Colonic mucosa (tissue), 4 donors: ENCODE measurements around the gene ASRGL1. TPM values are rescaled to one million over a fixed set of nuclear protein-coding genes. Genes with fewer than 3 reads are reported as not detected.

Experiments
- DNase-seq: peaks from one replicate; pipeline ENCODE4 v3.0.0-alpha.2; 2020
- H3K27ac ChIP-seq: fragments of 200-600 bp; one replicate; pipeline ENCODE4 v1.8.0; 2021
- H3K27me3 ChIP-seq: fragments of 200-600 bp; one replicate; pipeline ENCODE4 v1.8.0; 2021
- H3K36me3 ChIP-seq: fragments of 200-600 bp; one replicate; pipeline ENCODE4 v1.8.0; 2021
- H3K4me1 ChIP-seq: fragments of 200-600 bp; one replicate; pipeline ENCODE4 v1.8.0; 2021; ENCODE audit warnings: mild to moderate bottlenecking
- H3K4me3 ChIP-seq: fragments of 200-600 bp; one replicate; pipeline ENCODE4 v1.8.0; 2021
- H3K9ac ChIP-seq, 2 donors: one replicate each; pipeline ENCODE4 v1.7.0; 2013; ENCODE audit warnings: control low read depth in 2 of 2, low read depth in 2 of 2, low read length in 2 of 2
- H3K9me3 ChIP-seq: fragments of 200-600 bp; one replicate; pipeline ENCODE4 v1.8.0; 2021
- intact Hi-C: fragments of 100-400 bp; cut with DNase I; formaldehyde crosslinking; loops from one replicate; pipeline ENCODE4 v1.14.1; 2022
- total RNA-seq, 2 donors: library from RNA; stranded (reverse); fragmentation: NEBNext Ultra II Directional in 1 of 2; extraction: Animal tissue kit (Norgen Biotek cat#: 25700) in 1 of 2; gene quantifications; one replicate each; pipeline ENCODE4 v1.2.1, GENCODE V29; 2021
- TF ChIP-seq, protein P1 (sequence below): fragments of 200-600 bp; IDR thresholded peaks from one replicate; pipeline ENCODE4 v1.8.0; 2022; ENCODE audit warnings: antibody characterized with exemption, mild to moderate bottlenecking
- donor health status: healthy.
- donor health status: DM: no; HTN: no; CAD: no.
- donor health status: DM: no; HTN: no; CAD: no.

The ASRGL1 gene
- total RNA-seq, 2 donors from 2014 or later, result 32.5 to 71.7 TPM

- no peak for DNase-seq
- H3K9ac ChIP-seq, result no peak overlapping the region
- no peak overlapping the region for H3K4me3 ChIP-seq
- no peaks in the 10 kb centered on the region for H3K9me3 ChIP-seq
- intact Hi-C loops, result no loop called here
- H3K36me3 ChIP-seq, result no peaks in the 10 kb centered on the region
- H3K27ac ChIP-seq, result no peak overlapping the region
- no peaks in the 10 kb centered on the region for H3K4me1 ChIP-seq
- no peaks in the 10 kb centered on the region for H3K27me3 ChIP-seq
- TF ChIP-seq, protein P1, sequence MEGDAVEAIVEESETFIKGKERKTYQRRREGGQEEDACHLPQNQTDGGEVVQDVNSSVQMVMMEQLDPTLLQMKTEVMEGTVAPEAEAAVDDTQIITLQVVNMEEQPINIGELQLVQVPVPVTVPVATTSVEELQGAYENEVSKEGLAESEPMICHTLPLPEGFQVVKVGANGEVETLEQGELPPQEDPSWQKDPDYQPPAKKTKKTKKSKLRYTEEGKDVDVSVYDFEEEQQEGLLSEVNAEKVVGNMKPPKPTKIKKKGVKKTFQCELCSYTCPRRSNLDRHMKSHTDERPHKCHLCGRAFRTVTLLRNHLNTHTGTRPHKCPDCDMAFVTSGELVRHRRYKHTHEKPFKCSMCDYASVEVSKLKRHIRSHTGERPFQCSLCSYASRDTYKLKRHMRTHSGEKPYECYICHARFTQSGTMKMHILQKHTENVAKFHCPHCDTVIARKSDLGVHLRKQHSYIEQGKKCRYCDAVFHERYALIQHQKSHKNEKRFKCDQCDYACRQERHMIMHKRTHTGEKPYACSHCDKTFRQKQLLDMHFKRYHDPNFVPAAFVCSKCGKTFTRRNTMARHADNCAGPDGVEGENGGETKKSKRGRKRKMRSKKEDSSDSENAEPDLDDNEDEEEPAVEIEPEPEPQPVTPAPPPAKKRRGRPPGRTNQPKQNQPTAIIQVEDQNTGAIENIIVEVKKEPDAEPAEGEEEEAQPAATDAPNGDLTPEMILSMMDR, result no peak
Observed at GRCh38 chr11:62387381-62387780, 50.1 kb downstream of the ASRGL1 start.

DNA sequence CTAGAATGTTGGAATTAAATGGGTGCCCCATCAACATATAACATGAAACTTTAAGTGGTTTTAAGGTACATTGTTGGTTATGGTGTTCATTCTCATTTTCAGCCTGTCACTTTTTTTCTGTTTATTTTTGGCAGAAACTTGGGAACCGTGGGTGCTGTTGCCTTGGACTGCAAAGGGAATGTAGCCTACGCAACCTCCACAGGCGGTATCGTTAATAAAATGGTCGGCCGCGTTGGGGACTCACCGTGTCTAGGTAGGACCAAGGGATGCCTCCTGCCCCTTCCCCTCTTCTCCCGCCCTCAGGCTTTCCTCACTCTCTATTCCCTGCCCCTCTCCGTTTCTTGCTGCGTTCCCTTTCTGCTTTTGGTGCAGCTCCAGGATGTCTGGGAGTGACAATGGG, 51.8 kb downstream of the ASRGL1 start:
- intact Hi-C loops, result no loop called here
- Histone ChIP-seq H3K4me1 (no peaks in the 10 kb centered on the region), H3K4me3 (no peak overlapping the region), H3K27ac (no peak overlapping the region), H3K27me3 (no peaks in the 10 kb centered on the region), H3K36me3 (no peaks in the 10 kb centered on the region), H3K9me3 (no peaks in the 10 kb centered on the region), H3K9ac (no peak overlapping the region)
- TF ChIP-seq, protein P1, result no peak
- DNase-seq, result no peak

DNA sequence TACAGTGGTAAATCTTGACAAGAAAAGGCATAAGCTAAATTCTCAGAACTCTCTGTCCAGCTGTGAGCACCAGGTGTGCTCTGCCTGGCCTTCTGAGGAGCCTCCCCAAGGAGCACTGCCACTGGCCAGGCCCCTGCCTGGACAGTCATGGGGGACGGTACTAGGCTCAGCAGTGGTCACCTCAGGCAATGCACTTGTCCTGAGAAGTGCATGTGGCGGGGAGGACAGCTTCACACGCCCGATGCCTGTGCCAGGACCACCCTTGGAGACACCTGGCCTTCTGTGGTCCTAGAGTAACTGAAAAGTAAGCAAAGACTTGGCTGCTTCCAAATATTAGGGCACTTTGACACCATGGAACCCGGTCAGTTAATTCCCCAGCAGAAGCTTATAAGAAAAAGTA, 53.0 kb downstream of the ASRGL1 start:
- intact Hi-C loops, result loop anchor here (10.0 kb wide), 1 partner anchor 305 kb away; no protein-coding TSS in a partner anchor
- H3K9ac ChIP-seq, result no peak overlapping the region

DNA sequence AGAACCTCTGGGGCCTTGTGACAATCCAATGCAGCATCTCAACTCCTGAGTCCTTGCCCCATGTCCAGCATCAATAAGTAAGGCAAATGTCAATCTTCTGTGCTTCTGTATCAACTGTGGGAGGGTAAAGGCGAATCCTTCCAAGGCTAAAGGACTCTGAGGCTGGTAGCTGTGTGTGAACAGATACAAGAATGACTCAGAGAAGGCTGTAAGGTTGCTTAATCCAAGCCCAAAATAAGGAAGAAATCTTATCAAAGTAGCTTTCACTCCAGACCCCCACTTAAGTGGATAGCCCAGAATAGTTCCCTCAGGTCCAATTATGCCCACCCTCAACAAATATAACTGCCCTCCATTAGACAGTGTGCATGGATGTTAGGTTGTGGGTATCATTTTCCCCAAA, 53.5 kb downstream of the ASRGL1 start:
- no peak for DNase-seq
- peaks cover 2% of the 10 kb centered on the region for H3K4me1 ChIP-seq
- no peak overlapping the region for H3K9ac ChIP-seq
- H3K27ac ChIP-seq, result no peak overlapping the region
- no peaks in the 10 kb centered on the region for H3K27me3 ChIP-seq
- H3K4me3 ChIP-seq, result no peak overlapping the region
- H3K9me3 ChIP-seq, result no peaks in the 10 kb centered on the region
- no peaks in the 10 kb centered on the region for H3K36me3 ChIP-seq
- intact Hi-C loops, result loop anchor here (10.0 kb wide), 1 partner anchor 304 kb away; no protein-coding TSS in a partner anchor
- TF ChIP-seq, protein P1, result no peak

More for the DNA sequence above, 53.0 kb downstream of the ASRGL1 start:
- TF ChIP-seq, protein P1, result no peak
- DNase-seq, result no peak
- no peaks in the 10 kb centered on the region for H3K36me3 ChIP-seq
- H3K4me3 ChIP-seq, result no peak overlapping the region
- no peaks in the 10 kb centered on the region for H3K27me3 ChIP-seq
- H3K4me1 ChIP-seq, result peaks cover 2% of the 10 kb centered on the region
- no peaks in the 10 kb centered on the region for H3K9me3 ChIP-seq
- no peak overlapping the region for H3K27ac ChIP-seq

DNA sequence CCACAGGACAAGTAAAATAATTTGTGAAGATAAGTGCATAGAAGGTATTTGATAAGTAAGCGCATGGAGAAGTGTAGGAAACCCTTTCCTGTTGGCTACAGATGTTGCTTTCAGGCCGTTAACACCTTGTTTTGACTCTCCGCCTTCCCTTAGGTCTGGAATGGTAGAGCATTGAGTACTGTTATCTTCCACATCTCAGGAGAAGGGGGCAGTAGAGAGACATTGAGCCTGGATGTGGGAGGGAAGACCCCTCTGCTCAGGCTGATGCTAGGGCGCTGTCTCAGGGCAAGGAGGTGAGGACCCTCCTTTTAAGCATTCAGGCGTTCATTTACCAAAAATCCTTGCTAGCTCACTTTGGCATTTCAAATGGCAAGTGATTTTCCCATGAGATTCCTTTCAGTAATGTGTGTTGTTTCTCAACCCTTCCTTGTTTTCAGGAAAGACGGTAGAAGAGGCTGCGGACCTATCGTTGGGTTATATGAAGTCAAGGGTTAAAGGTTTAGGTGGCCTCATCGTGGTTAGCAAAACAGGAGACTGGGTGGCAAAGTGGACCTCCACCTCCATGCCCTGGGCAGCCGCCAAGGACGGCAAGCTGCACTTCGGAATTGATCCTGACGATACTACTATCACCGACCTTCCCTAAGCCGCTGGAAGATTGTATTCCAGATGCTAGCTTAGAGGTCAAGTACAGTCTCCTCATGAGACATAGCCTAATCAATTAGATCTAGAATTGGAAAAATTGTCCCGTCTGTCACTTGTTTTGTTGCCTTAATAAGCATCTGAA, 54.6 kb downstream of the ASRGL1 start:
- intact Hi-C loops, result loop anchor here (10.0 kb wide), 1 partner anchor 303 kb away; no protein-coding TSS in a partner anchor
- no peak overlapping the region for H3K4me3 ChIP-seq
- peaks cover 2% of the 10 kb centered on the region for H3K4me1 ChIP-seq
- H3K9ac ChIP-seq, result no peak overlapping the region
- no peaks in the 10 kb centered on the region for H3K36me3 ChIP-seq
- TF ChIP-seq, protein P1, result no peak
- H3K9me3 ChIP-seq, result no peaks in the 10 kb centered on the region
- DNase-seq, result no peak
- no peak overlapping the region for H3K27ac ChIP-seq
- H3K27me3 ChIP-seq, result no peaks in the 10 kb centered on the region
